IMR-90 (cell line): ENCODE measurements around the gene CNDP2. TPM values are rescaled to one million over a fixed set of nuclear protein-coding genes. Genes with fewer than 3 reads are reported as not detected.

Experiments
- ATAC-seq: fragments of 200-7000 bp; cut with Tn5 transposase; 2 replicates; pipeline ENCODE4 v1.9.1; 2020; ENCODE audit warnings: low read depth, mild to moderate bottlenecking, moderate library complexity
- BruUV-seq: library from RNA; stranded (reverse); fragments of 400-500 nt; replicated peaks from 2 replicates; lab custom pipeline; 2021; lab: Mats Ljungman, UMichigan
- CTCF ChIA-PET: fragments of 300-600 bp; formaldehyde crosslinking; extraction: SDS; loops from one replicate; lab custom pipeline; 2021; ENCODE audit warnings: antibody characterized with exemption; lab: Yijun Ruan, JAX
- POLR2A ChIA-PET: fragments of 300-600 bp; sonication (Branson Sonifier 250); formaldehyde crosslinking; loops from one replicate; lab custom pipeline; 2022; ENCODE audit warnings: antibody characterized with exemption; ENCODE audit not compliant: unreplicated experiment; lab: Charles Lee
- DNase-seq: peaks from one replicate; pipeline ENCODE4 v3.0.0; 2013
- H2AFZ ChIP-seq: replicated peaks from 2 replicates; pipeline ENCODE3; 2013; ENCODE audit warnings: low read length, mild to moderate bottlenecking; ENCODE audit not compliant: poor library complexity
- H2AK5ac ChIP-seq: 2 replicates; pipeline ENCODE4 v1.6.1; 2013; ENCODE audit warnings: low read depth, low read length, inconsistent platforms
- H2AK9ac ChIP-seq: replicated peaks from 2 replicates; pipeline ENCODE3; 2013; ENCODE audit warnings: mild to moderate bottlenecking, low read depth, low read length, moderate library complexity; ENCODE audit not compliant: poor library complexity
- H2BK120ac ChIP-seq: 2 replicates; pipeline ENCODE4 v1.6.1; 2013; ENCODE audit warnings: low read depth, low read length, inconsistent platforms
- H2BK15ac ChIP-seq: 3 replicates; pipeline ENCODE4 v1.6.1; 2013; ENCODE audit warnings: low read depth, low read length, inconsistent platforms
- H2BK20ac ChIP-seq: 2 replicates; pipeline ENCODE4 v1.6.1; 2013; ENCODE audit warnings: low read depth, mild to moderate bottlenecking, inconsistent platforms, low read length, moderate library complexity
- H2BK5ac ChIP-seq: 2 replicates; pipeline ENCODE4 v1.6.1; 2013; ENCODE audit warnings: mild to moderate bottlenecking, low read depth, low read length, inconsistent platforms; ENCODE audit not compliant: poor library complexity, severe bottlenecking
- H3K14ac ChIP-seq: replicated peaks from 2 replicates; pipeline ENCODE4 v1.6.1; 2013; ENCODE audit warnings: low read depth, low read length, inconsistent platforms
- H3K18ac ChIP-seq: 2 replicates; pipeline ENCODE4 v1.6.1; 2013; ENCODE audit warnings: low read depth, low read length, control low read depth
- H3K23ac ChIP-seq: 2 replicates; pipeline ENCODE4 v1.6.1; 2013; ENCODE audit warnings: low read depth, low read length, inconsistent platforms
- H3K27ac ChIP-seq: 2 replicates; pipeline ENCODE4 v1.5.1; 2013; ENCODE audit warnings: mild to moderate bottlenecking, control low read depth, low read length; ENCODE audit not compliant: insufficient read depth
- H3K27me3 ChIP-seq: 2 replicates; pipeline ENCODE4 v1.6.1; 2013; ENCODE audit warnings: low read length; ENCODE audit not compliant: control insufficient read depth, insufficient read depth
- H3K36me3 ChIP-seq: 2 replicates; pipeline ENCODE4 v1.6.1; 2013; ENCODE audit warnings: low read length, mixed read lengths; ENCODE audit not compliant: control insufficient read depth, insufficient read depth
- H3K4ac ChIP-seq: 2 replicates; pipeline ENCODE4 v1.6.1; 2013; ENCODE audit warnings: low read depth, low read length, inconsistent platforms
- H3K4me1 ChIP-seq: 2 replicates; pipeline ENCODE4 v1.6.1; 2013; ENCODE audit warnings: low read length, mixed read lengths; ENCODE audit not compliant: control insufficient read depth, insufficient read depth
- H3K4me2 ChIP-seq: 2 replicates; pipeline ENCODE4 v1.6.1; 2013; ENCODE audit warnings: low read depth, mild to moderate bottlenecking, control low read depth, low read length, moderate library complexity
- H3K4me3 ChIP-seq: 2 replicates; pipeline ENCODE4 v1.5.1; 2013; ENCODE audit warnings: low read depth, mild to moderate bottlenecking, control low read depth, low read length, moderate library complexity; ENCODE audit not compliant: insufficient read depth
- H3K56ac ChIP-seq: 2 replicates; pipeline ENCODE4 v1.6.1; 2013; ENCODE audit warnings: low read length, inconsistent platforms; ENCODE audit not compliant: insufficient read depth; ENCODE audit errors: extremely low read depth
- H3K79me1 ChIP-seq, 2 experiments: 2 replicates each; pipeline ENCODE4 v1.6.1; 2013; ENCODE audit warnings: low read length in 2 of 2, inconsistent platforms in 1 of 2, low read depth in 1 of 2
- H3K9ac ChIP-seq: 2 replicates; pipeline ENCODE4 v1.6.1; 2013; ENCODE audit warnings: low read depth, low read length, control low read depth
- H3K9me1 ChIP-seq: 2 replicates; pipeline ENCODE4 v1.6.1; 2013; ENCODE audit warnings: low read length, inconsistent platforms; ENCODE audit not compliant: insufficient read depth
- H3K9me3 ChIP-seq: 2 replicates; pipeline ENCODE4 v1.6.1; 2013; ENCODE audit warnings: low read length; ENCODE audit not compliant: control insufficient read depth, insufficient read depth
- H4K20me1 ChIP-seq: 2 replicates; pipeline ENCODE4 v1.6.1; 2013; ENCODE audit warnings: low read length, inconsistent platforms; ENCODE audit not compliant: insufficient read depth
- H4K5ac ChIP-seq: 2 replicates; pipeline ENCODE4 v1.6.1; 2013; ENCODE audit warnings: mild to moderate bottlenecking, low read depth, low read length, control low read depth
- H4K8ac ChIP-seq, 2 experiments: 2 replicates each; pipeline ENCODE4 v1.6.1; 2013; ENCODE audit warnings: low read depth in 2 of 2, low read length in 2 of 2, control low read depth in 1 of 2, inconsistent platforms in 1 of 2
- H4K91ac ChIP-seq: 2 replicates; pipeline ENCODE4 v1.6.1; 2013; ENCODE audit warnings: low read depth, low read length, inconsistent platforms; ENCODE audit not compliant: insufficient read depth
- BHLHE40 ChIP-seq: fragments of 150-350 bp; IDR thresholded peaks from 2 replicates; pipeline ENCODE4 v1.6.1; 2016; ENCODE audit warnings: mild to moderate bottlenecking, low read depth, low read length
- CHD1 ChIP-seq: IDR thresholded peaks from 2 replicates; pipeline ENCODE4 v1.6.1; 2012; ENCODE audit warnings: low read depth, low read length, improper control_type of control experiment
- CTCF ChIP-seq: conservative IDR thresholded peaks from 2 replicates; pipeline ENCODE4 v1.5.1; 2012; ENCODE audit warnings: mild to moderate bottlenecking, low read depth, low read length, improper control_type of control experiment
- FOS ChIP-seq: fragments of 150-350 bp; IDR thresholded peaks from 2 replicates; pipeline ENCODE4 v1.6.1; 2016; ENCODE audit warnings: low read depth, low read length
- MAFK ChIP-seq: IDR thresholded peaks from 2 replicates; pipeline ENCODE4 v1.6.1; 2012; ENCODE audit warnings: low read depth, low read length, improper control_type of control experiment
- MAZ ChIP-seq: IDR thresholded peaks from 2 replicates; pipeline ENCODE4 v1.6.1; 2012; ENCODE audit warnings: low read depth, mild to moderate bottlenecking, low read length, improper control_type of control experiment, moderate library complexity, borderline replicate concordance
- MXI1 ChIP-seq: IDR thresholded peaks from 2 replicates; pipeline ENCODE4 v1.6.1; 2012; ENCODE audit warnings: low read depth, mild to moderate bottlenecking, low read length, moderate library complexity, borderline replicate concordance
- NFE2L2 ChIP-seq: fragments of 150-350 bp; IDR thresholded peaks from 2 replicates; pipeline ENCODE4 v1.6.1; 2016; ENCODE audit warnings: low read depth, mild to moderate bottlenecking, low read length
- POLR2A ChIP-seq: IDR thresholded peaks from 2 replicates; pipeline ENCODE4 v1.6.1; 2012; ENCODE audit warnings: mild to moderate bottlenecking, low read depth, low read length
- RAD21 ChIP-seq: IDR thresholded peaks from 2 replicates; pipeline ENCODE4 v1.6.1; 2012; ENCODE audit warnings: low read length, improper control_type of control experiment
- RCOR1 ChIP-seq: IDR thresholded peaks from 2 replicates; pipeline ENCODE4 v1.6.1; 2012; ENCODE audit warnings: mild to moderate bottlenecking, low read length, improper control_type of control experiment; ENCODE audit not compliant: insufficient replicate concordance
- RFX5 ChIP-seq: IDR thresholded peaks from 2 replicates; pipeline ENCODE4 v1.8.0; 2012; ENCODE audit warnings: low read depth, mild to moderate bottlenecking, low read length, moderate library complexity
- SMC3 ChIP-seq: fragments of 150-350 bp; IDR thresholded peaks from 2 replicates; pipeline ENCODE4 v1.6.1; 2016; ENCODE audit warnings: low read depth, mild to moderate bottlenecking, antibody characterized with exemption, low read length, moderate library complexity
- USF2 ChIP-seq: fragments of 150-350 bp; IDR thresholded peaks from 2 replicates; pipeline ENCODE4 v1.6.1; 2017; ENCODE audit warnings: mild to moderate bottlenecking, antibody characterized with exemption, low read length, low read depth
- WGBS, 2 experiments: methylation state at CpG; one replicate each; pipeline versions ENCODE4 v1.1.5 to v1.1.7; 2013; ENCODE audit warnings: missing lambda C conversion rate in 2 of 2; ENCODE audit not compliant: insufficient read length in 1 of 2; ENCODE audit errors: extremely low coverage in 2 of 2; 5-methylcytosine and 5-hydroxymethylcytosine counted together
- dilution Hi-C: fragments of 300-500 bp; cut with HindIII; formaldehyde crosslinking; loops from one replicate; pipeline ENCODE4 v1.14.3; 2018; ENCODE audit warnings: low sequenced_read_pairs; ENCODE audit not compliant: unreplicated experiment
- in situ Hi-C: fragments of 300-500 bp; cut with MboI; formaldehyde crosslinking; loops from 3 replicates; pipeline ENCODE4 v1.14.3; 2019; ENCODE audit warnings: low sequenced_read_pairs, inconsistent platforms, mixed read lengths
- intact Hi-C: fragments of 100-400 bp; cut with micrococcal nuclease; formaldehyde crosslinking; loops from 2 replicates; pipeline ENCODE4 v1.10.0; 2022
- polyA plus RNA-seq, 3 experiments: library from polyadenylated mRNA; depleted of rRNA; stranded (reverse); fragments of >200 nt; gene quantifications; 2 replicates each; pipeline ENCODE4 v1.2.3, GENCODE V29; 2012; ENCODE audit warnings: low replicate concordance in 1 of 3
- total RNA-seq: library from RNA; depleted of rRNA; stranded (reverse); fragments of >200 nt; gene quantifications from 2 replicates; pipeline ENCODE4 v1.2.3, GENCODE V29; 2012

CNDP2 gene
- total and polyA plus RNA-seq, 2 of the 4 experiments (the other 2 are of a cell fraction) = 52.0 to 67.9 TPM

DNA sequence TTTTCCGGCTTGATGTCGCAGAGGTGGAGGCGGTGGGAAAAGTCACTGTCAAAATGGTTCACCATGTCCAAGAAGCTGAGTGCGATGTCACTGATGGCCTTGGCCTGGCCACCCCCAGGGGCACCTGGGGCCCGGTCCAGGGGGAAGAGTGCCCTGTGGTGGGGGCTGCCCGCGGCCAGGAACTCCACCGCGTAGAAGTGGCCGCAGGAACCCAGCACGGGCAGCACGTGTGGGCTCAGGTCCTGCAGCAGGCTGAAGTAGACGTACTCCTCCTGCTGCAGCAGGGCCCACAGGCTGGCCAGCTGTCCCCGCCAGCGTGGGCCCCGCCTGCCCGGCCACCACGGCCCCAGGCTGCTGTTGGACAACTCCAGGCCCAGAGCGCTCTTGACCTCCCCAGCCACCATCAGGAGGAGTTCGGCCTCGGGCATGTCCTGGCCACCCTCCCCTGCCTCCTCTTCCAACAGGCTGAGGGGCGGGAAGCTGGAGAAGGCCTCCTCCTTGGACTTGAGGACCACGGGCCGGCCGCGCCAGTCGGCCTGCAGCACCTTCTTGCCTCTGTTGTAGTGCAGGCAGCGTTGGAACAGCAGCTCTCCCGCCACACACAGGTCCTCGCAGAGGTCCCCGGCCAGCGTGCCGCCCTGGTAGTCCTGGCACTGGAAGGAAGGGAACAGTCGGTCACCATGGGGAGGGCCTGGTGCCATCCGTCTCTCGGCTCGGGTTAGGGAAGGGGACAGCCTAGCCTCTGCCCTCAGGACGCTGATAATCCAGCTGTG is 49.3 kb upstream of the CNDP2 start:
- H3K23ac ChIP-seq = no peak overlapping the region
- ATAC-seq (no peak), DNase-seq (no peak)
- no peak overlapping the region for H2AK5ac ChIP-seq
- no peak overlapping the region for H4K91ac ChIP-seq
- H3K9me3 ChIP-seq = no peaks in the 10 kb centered on the region
- no peak overlapping the region for H3K4ac ChIP-seq
- TF ChIP-seq RAD21 = no peak
- no peak for TF ChIP-seq MXI1
- no peak for TF ChIP-seq POLR2A
- no peak for TF ChIP-seq USF2
- TF ChIP-seq CTCF = no peak
- TF ChIP-seq NFE2L2 = no peak
- no peak for TF ChIP-seq MAFK
- TF ChIP-seq BHLHE40 = no peak
- TF ChIP-seq CHD1 = no peak
- TF ChIP-seq SMC3 = no peak
- TF ChIP-seq FOS = no peak
- TF ChIP-seq RFX5 = no peak
- TF ChIP-seq MAZ = no peak
- no peak for TF ChIP-seq RCOR1
- H4K20me1 ChIP-seq = no peaks in the 10 kb centered on the region
- H3K79me1 ChIP-seq = no peaks in the 10 kb centered on the region
- no peak overlapping the region for H4K8ac ChIP-seq
- dilution Hi-C loops = no loop called here
- no peak overlapping the region for H2BK20ac ChIP-seq
- no peak overlapping the region for H2AK9ac ChIP-seq
- no peak overlapping the region for H2BK5ac ChIP-seq
- no peaks in the 10 kb centered on the region for H3K9me1 ChIP-seq
- H4K5ac ChIP-seq = no peak overlapping the region
- no peaks in the 10 kb centered on the region for H3K36me3 ChIP-seq
- WGBS, 2 experiments = 85% methylated on average over 17 of the region's 38 CpGs; no CpG with 5 or more reads in 1 of the 2 experiments
- no peaks in the 10 kb centered on the region for H3K4me1 ChIP-seq
- no peak overlapping the region for H2AFZ ChIP-seq
- in situ Hi-C loops = no loop called here
- no peak overlapping the region for H3K14ac ChIP-seq
- H2BK120ac ChIP-seq = no peak overlapping the region
- ChIA-PET CTCF (no interaction called here), POLR2A (no interaction called here)
- H3K27me3 ChIP-seq = peaks cover 26% of the 10 kb centered on the region
- H3K27ac ChIP-seq = no peak overlapping the region
- no TSS peak for BruUV-seq
- no peak overlapping the region for H3K4me2 ChIP-seq
- intact Hi-C loops = no loop called here
- no peak overlapping the region for H3K4me3 ChIP-seq
- no peak overlapping the region for H3K9ac ChIP-seq
- H3K56ac ChIP-seq = no peak overlapping the region
- H2BK15ac ChIP-seq = no peak overlapping the region
- H3K18ac ChIP-seq = no peak overlapping the region
